A549 (cell line): ENCODE results near the gene OXLD1. TPM values are rescaled to one million over a fixed set of nuclear protein-coding genes. Genes with fewer than 3 reads are reported as not detected.

Experiments
- ATAC-seq, 2 experiments: fragments of 200-7000 bp in 1 of 2; fragments of >200 bp in 1 of 2; cut with Nextera tagmentation in 1 of 2; cut with Tn5 transposase in 1 of 2; 3 replicates each; pipeline versions ENCODE4 v1.8.0 to v1.9.1; 2018 to 2020; ENCODE audit warnings: mild to moderate bottlenecking in 1 of 2, moderate library complexity in 1 of 2
- CTCF ChIA-PET: fragments of 300-600 bp; sonication (Branson Sonifier 250); formaldehyde crosslinking; extraction: SDS; loops from one replicate; lab custom pipeline; 2021; ENCODE audit warnings: antibody characterized with exemption, inconsistent platforms; lab: Yijun Ruan, JAX
- POLR2A ChIA-PET: fragments of 350-600 bp; formaldehyde crosslinking; extraction: SDS; loops from one replicate; lab custom pipeline; 2021; ENCODE audit warnings: antibody characterized with exemption, inconsistent platforms; lab: Yijun Ruan, JAX
- DNase-seq, 2 experiments: peaks; one replicate each; pipeline versions ENCODE4 v3.0.0 to v3.0.0-alpha.2; 2011 to 2016; ENCODE audit warnings: low read depth in 1 of 2, low spot score in 1 of 2
- FAIRE-seq: peaks from 2 replicates; lab custom pipeline; 2011; peaks lifted over from hg19 to GRCh38; lab: Jason Lieb, UNC
- H3K27ac ChIP-seq, 2 experiments: fragments of >200 bp; sonication (Bioruptor Twin); formaldehyde crosslinking; 3 replicates each; pipeline ENCODE4 v1.5.1; 2016 to 2017
- H3K4me1 ChIP-seq: fragments of >200 bp; sonication (Bioruptor Twin); formaldehyde crosslinking; 3 replicates; pipeline ENCODE4 v1.6.1; 2016
- H3K4me2 ChIP-seq: fragments of >200 bp; sonication (Bioruptor Twin); formaldehyde crosslinking; 3 replicates; pipeline ENCODE4 v1.6.1; 2016
- H3K4me3 ChIP-seq: fragments of >200 bp; sonication (Bioruptor Twin); formaldehyde crosslinking; 3 replicates; pipeline ENCODE4 v1.5.1; 2016
- H3K9me3 ChIP-seq: fragments of >200 bp; sonication (Bioruptor Twin); formaldehyde crosslinking; 3 replicates; pipeline ENCODE4 v1.6.1; 2016
- CBX2 ChIP-seq: fragments of 200-600 bp; sonication (generic); IDR thresholded peaks from 2 replicates; pipeline ENCODE4 v1.6.1; 2016; ENCODE audit warnings: low read depth, mild to moderate bottlenecking, borderline replicate concordance
- CEBPB ChIP-seq, 2 experiments: fragments of >200 bp in 1 of 2; sonication (Bioruptor Twin) in 1 of 2; formaldehyde crosslinking in 1 of 2; IDR thresholded peaks; 2 replicates each; pipeline ENCODE4 v1.6.1; 2012 to 2016
- CHD4 ChIP-seq: fragments of 200-600 bp; sonication (generic); IDR thresholded peaks from 2 replicates; pipeline ENCODE4 v1.6.1; 2016; ENCODE audit warnings: antibody characterized with exemption, mild to moderate bottlenecking, borderline replicate concordance
- E2F6 ChIP-seq: IDR thresholded peaks from 2 replicates; pipeline ENCODE4 v1.6.1; 2012; ENCODE audit warnings: low read depth, borderline replicate concordance
- EHF ChIP-seq: fragments of 250-450 bp; sonication (Bioruptor Pico); IDR thresholded peaks from 2 replicates; pipeline ENCODE4 v1.5.0; 2020; ENCODE audit warnings: mild to moderate bottlenecking
- ELK1 ChIP-seq: fragments of 150-350 bp; IDR thresholded peaks from 2 replicates; pipeline ENCODE4 v1.6.1; 2014; ENCODE audit warnings: low read depth, mild to moderate bottlenecking, low read length
- ESRRA ChIP-seq: fragments of 150-350 bp; IDR thresholded peaks from 2 replicates; pipeline ENCODE4 v1.6.1; 2014; ENCODE audit warnings: mild to moderate bottlenecking, low read length, borderline replicate concordance
- FOSL2 ChIP-seq, 2 experiments: fragments of 450-650 bp in 1 of 2; fragments of >200 bp in 1 of 2; sonication (Bioruptor Twin) in 1 of 2; formaldehyde crosslinking; IDR thresholded peaks; 2 replicates each; pipeline versions ENCODE4 v1.5.0 to v1.6.1; 2016 to 2020; ENCODE audit warnings: mild to moderate bottlenecking in 1 of 2, moderate library complexity in 1 of 2
- FOXS1 ChIP-seq: fragments of 250-450 bp; sonication (Bioruptor Pico); IDR thresholded peaks from 2 replicates; pipeline ENCODE4 v1.5.0; 2020; ENCODE audit warnings: mild to moderate bottlenecking, moderate library complexity
- GATA3 ChIP-seq: IDR thresholded peaks from 2 replicates; pipeline ENCODE4 v1.6.1; 2012; ENCODE audit warnings: borderline replicate concordance
- HOXB5 ChIP-seq: fragments of 250-450 bp; sonication (Bioruptor Pico); IDR thresholded peaks from 2 replicates; pipeline ENCODE4 v1.5.0; 2020; ENCODE audit warnings: mild to moderate bottlenecking, moderate library complexity
- JUN ChIP-seq, 2 experiments: fragments of >200 bp; sonication (Bioruptor Twin); formaldehyde crosslinking; IDR thresholded peaks; 2 replicates in 1 of 2; 3 replicates in 1 of 2; pipeline ENCODE4 v1.6.1; 2016 to 2017
- KDM1A ChIP-seq: fragments of 200-600 bp; sonication (generic); IDR thresholded peaks from 2 replicates; pipeline ENCODE4 v1.6.1; 2016; ENCODE audit warnings: low read depth, mild to moderate bottlenecking
- KDM5A ChIP-seq: fragments of 200-600 bp; sonication (generic); IDR thresholded peaks from 2 replicates; pipeline ENCODE4 v1.6.1; 2016; ENCODE audit warnings: antibody characterized with exemption, mild to moderate bottlenecking
- MAFK ChIP-seq: fragments of 450-650 bp; IDR thresholded peaks from 2 replicates; pipeline ENCODE4 v1.6.1; 2014; ENCODE audit not compliant: partially characterized antibody
- MAX ChIP-seq: IDR thresholded peaks from 2 replicates; pipeline ENCODE4 v1.6.1; 2012
- MYC ChIP-seq: IDR thresholded peaks from 2 replicates; pipeline ENCODE4 v1.6.1; 2012; ENCODE audit warnings: mild to moderate bottlenecking, inconsistent platforms, low read length, improper control_type of control experiment, borderline replicate concordance
- NFE2L2 ChIP-seq: fragments of 150-350 bp; conservative IDR thresholded peaks from 2 replicates; pipeline ENCODE4 v1.6.1; 2014; ENCODE audit warnings: low read length
- NPAS2 ChIP-seq: fragments of 250-450 bp; sonication (Bioruptor Pico); IDR thresholded peaks from 2 replicates; pipeline ENCODE4 v1.8.0; 2022; ENCODE audit warnings: mild to moderate bottlenecking, moderate library complexity, borderline replicate concordance
- NR3C1 ChIP-seq: fragments of >200 bp; sonication (Bioruptor Twin); formaldehyde crosslinking; IDR thresholded peaks from 3 replicates; pipeline ENCODE4 v1.6.1; 2017
- PHF8 ChIP-seq: fragments of 200-600 bp; sonication (generic); IDR thresholded peaks from 2 replicates; pipeline ENCODE4 v1.6.1; 2016; ENCODE audit warnings: low read depth, mild to moderate bottlenecking, antibody characterized with exemption, moderate library complexity, borderline replicate concordance
- POLR2A ChIP-seq: IDR thresholded peaks from 2 replicates; pipeline ENCODE4 v1.6.1; 2012; ENCODE audit warnings: mild to moderate bottlenecking, low read length
- POLR2AphosphoS2 ChIP-seq: conservative IDR thresholded peaks from 2 replicates; pipeline ENCODE4 v1.6.1; 2012; ENCODE audit warnings: low read length, improper control_type of control experiment, inconsistent platforms
- RAD21 ChIP-seq, 2 experiments: fragments of >200 bp in 1 of 2; sonication (Bioruptor Twin) in 1 of 2; formaldehyde crosslinking in 1 of 2; IDR thresholded peaks in 1 of 2; conservative IDR thresholded peaks in 1 of 2; 2 replicates in 1 of 2; 3 replicates in 1 of 2; pipeline ENCODE4 v1.6.1; 2012 to 2018; ENCODE audit warnings: inconsistent platforms in 1 of 2
- RARB ChIP-seq: fragments of 250-450 bp; sonication (Bioruptor Pico); IDR thresholded peaks from 2 replicates; pipeline ENCODE4 v1.8.0; 2021; ENCODE audit warnings: mild to moderate bottlenecking, moderate library complexity
- RNF2 ChIP-seq: fragments of 200-600 bp; sonication (generic); IDR thresholded peaks from 2 replicates; pipeline ENCODE4 v1.6.1; 2016; ENCODE audit warnings: low read depth, mild to moderate bottlenecking, antibody characterized with exemption, moderate library complexity, borderline replicate concordance
- SREBF2 ChIP-seq: fragments of 450-650 bp; IDR thresholded peaks from 2 replicates; pipeline ENCODE4 v1.6.1; 2014; ENCODE audit warnings: mild to moderate bottlenecking, moderate library complexity
- TFCP2L1 ChIP-seq: fragments of 250-450 bp; sonication (Bioruptor Pico); IDR thresholded peaks from 2 replicates; pipeline ENCODE4 v1.5.0; 2021; ENCODE audit warnings: mild to moderate bottlenecking
- TP53 ChIP-seq: fragments of 250-450 bp; sonication (Bioruptor Pico); IDR thresholded peaks from 2 replicates; pipeline ENCODE4 v1.5.0; 2021; ENCODE audit warnings: mild to moderate bottlenecking, moderate library complexity
- WGBS: methylation state at CpG from one replicate; pipeline ENCODE4 v1.1.6; 2017; ENCODE audit errors: missing lambda C conversion rate; 5-methylcytosine and 5-hydroxymethylcytosine counted together
- polyA plus RNA-seq, 4 experiments: library from polyadenylated mRNA; depleted of rRNA in 3 of 4; stranded (reverse); fragments of >200 nt; fragmentation: RNase III in 1 of 4; extraction: RNeasy Plus Mini Kit Qiagen cat#74134 plus additional on column Dnase treatment in 1 of 4; gene quantifications; 2 replicates in 3 of 4; 3 replicates in 1 of 4; pipeline ENCODE4 v1.2.3, GENCODE V29; 2011 to 2017
- TF ChIP-seq, protein P1 (sequence below): fragments of 450-650 bp; IDR thresholded peaks from 2 replicates; pipeline ENCODE4 v1.6.1; 2014; ENCODE audit warnings: antibody characterized with exemption
- TF ChIP-seq, protein P2 (sequence below): IDR thresholded peaks from 2 replicates; pipeline ENCODE4 v1.6.1; 2012

Gene OXLD1
- polyA plus RNA-seq, 2 of the 4 experiments (the other 2 are of a cell fraction): 38.7 to 47.1 TPM

DNA sequence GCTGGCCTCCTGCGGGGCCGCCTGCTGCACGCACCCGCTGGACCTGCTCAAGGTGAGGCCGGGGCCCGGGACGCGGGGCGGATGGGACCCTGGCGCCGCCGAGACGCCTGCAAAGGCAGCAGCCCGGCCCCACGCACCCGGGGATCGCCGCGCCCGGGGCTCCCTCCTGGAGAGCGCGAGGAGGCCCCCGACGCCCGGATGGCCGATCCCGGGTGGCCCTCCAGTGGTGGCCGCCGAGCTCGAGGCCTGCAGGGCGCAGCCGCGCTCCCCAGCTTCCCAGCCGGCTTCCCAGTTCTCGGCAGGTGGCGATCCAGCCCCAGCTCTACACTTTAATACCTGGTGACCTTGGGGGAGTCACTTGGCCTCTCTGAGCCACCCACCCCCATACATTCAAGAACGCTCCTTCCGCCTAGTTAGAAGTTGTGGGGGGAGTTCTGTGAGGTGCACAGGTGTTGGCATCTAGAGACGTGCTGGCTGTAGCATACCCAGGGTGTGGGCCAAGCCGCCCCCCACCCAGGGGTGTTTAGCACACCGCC, 46.1 kb upstream of the OXLD1 start (continued):
- TF ChIP-seq RARB (CRISPR knock-in tag) (no peak), PHF8 (0 out of 2 replicates have a peak, but pooled peaks have one; percentile 32), RNF2 (no peak), RAD21 (conservative IDR thresholded peaks at IDR 0.05 in 1 of 2, IDR thresholded peaks at IDR 0.05 in 1 of 2) (peak; percentile 32 to 44; a peak in 3 of 5 replicates), CEBPB (IDR thresholded peaks at IDR 0.05) (no peak), NR3C1 (no peak), TFCP2L1 (CRISPR knock-in tag) (0 out of 2 replicates have a peak, but pooled peaks have one; percentile 31), HOXB5 (CRISPR knock-in tag) (peak; percentile 21; the same call in 1 of the 2 replicates), ELK1 (no peak), POLR2AphosphoS2 (peak; percentile 72; the same call in 1 of the 2 replicates), MAX (0 out of 2 replicates have a peak, but pooled peaks have one; percentile 15), FOXS1 (CRISPR knock-in tag) (no peak), KDM1A (no peak), KDM5A (0 out of 2 replicates have a peak, but pooled peaks have one; percentile 22), ESRRA (no peak), MAFK (no peak), CBX2 (no peak), SREBF2 (no peak), EHF (CRISPR knock-in tag) (no peak)
- TF ChIP-seq, protein P1, sequence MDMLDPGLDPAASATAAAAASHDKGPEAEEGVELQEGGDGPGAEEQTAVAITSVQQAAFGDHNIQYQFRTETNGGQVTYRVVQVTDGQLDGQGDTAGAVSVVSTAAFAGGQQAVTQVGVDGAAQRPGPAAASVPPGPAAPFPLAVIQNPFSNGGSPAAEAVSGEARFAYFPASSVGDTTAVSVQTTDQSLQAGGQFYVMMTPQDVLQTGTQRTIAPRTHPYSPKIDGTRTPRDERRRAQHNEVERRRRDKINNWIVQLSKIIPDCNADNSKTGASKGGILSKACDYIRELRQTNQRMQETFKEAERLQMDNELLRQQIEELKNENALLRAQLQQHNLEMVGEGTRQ: no peak

- Histone ChIP-seq H3K4me2 (peak within 1 kb of the TSS; percentile 86), H3K9me3 (no peaks in the 10 kb centered on the region), H3K27ac (peak within 1 kb of the TSS; percentile 95), H3K4me3 (peak within 1 kb of the TSS; percentile 70), H3K4me1 (peaks cover 20% of the 10 kb centered on the region)
- ChIA-PET POLR2A (interaction anchor here (0.6 to 3.9 kb wide), 8 partner anchors 9 to 155 kb away, joined by 3 to 41 read pairs (median 6); partner anchors contain the start of genes ARL16, HGS, MCRIP1 and MRPL12), CTCF (interaction anchor here (1.0 to 4.6 kb wide), 7 partner anchors 10 to 41 kb away, joined by 3 to 24 read pairs (median 4); no protein-coding TSS in a partner anchor)
- ATAC-seq (peak; percentile 60 to 65), DNase-seq (peak; percentile 87 to 89), FAIRE-seq (no peak)
- 0% methylated on average over 35 of the region's 89 CpGs for WGBS
- TF ChIP-seq CEBPB (IDR thresholded peaks at IDR 0.05) (no peak), RNF2 (peak; percentile 93; the same call in 1 of the 2 replicates), E2F6 (peak; percentile 97; the same call in 1 of the 2 replicates), SREBF2 (no peak), JUN (IDR thresholded peaks at IDR 0.05) (peak; percentile 66 to 94; a peak in 4 of 5 replicates), NFE2L2 (no peak), TP53 (CRISPR knock-in tag) (peak; percentile 92), EHF (CRISPR knock-in tag) (peak; percentile 80; the same call in 1 of the 2 replicates), POLR2A (peak; percentile 36; the same call in 1 of the 2 replicates), FOSL2 (IDR thresholded peaks at IDR 0.05) (peak; percentile 43; the same call in 1 of the 2 replicates), FOSL2 (CRISPR knock-in tag; IDR thresholded peaks at IDR 0.05) (peak; percentile 94), POLR2AphosphoS2 (no peak), RAD21 (conservative IDR thresholded peaks at IDR 0.05 in 1 of 2, IDR thresholded peaks at IDR 0.05 in 1 of 2) (no peak), KDM1A (no peak), HOXB5 (CRISPR knock-in tag) (peak; percentile 88), PHF8 (no peak; the same call in 1 of the 2 replicates), GATA3 (peak; percentile 39; the same call in 1 of the 2 replicates), MYC (peak; percentile 95), CHD4 (no peak), NPAS2 (CRISPR knock-in tag) (peak; percentile 59; the same call in 1 of the 2 replicates), MAX (peak; percentile 99), TFCP2L1 (CRISPR knock-in tag) (peak; percentile 96)
- TF ChIP-seq, protein P2, sequence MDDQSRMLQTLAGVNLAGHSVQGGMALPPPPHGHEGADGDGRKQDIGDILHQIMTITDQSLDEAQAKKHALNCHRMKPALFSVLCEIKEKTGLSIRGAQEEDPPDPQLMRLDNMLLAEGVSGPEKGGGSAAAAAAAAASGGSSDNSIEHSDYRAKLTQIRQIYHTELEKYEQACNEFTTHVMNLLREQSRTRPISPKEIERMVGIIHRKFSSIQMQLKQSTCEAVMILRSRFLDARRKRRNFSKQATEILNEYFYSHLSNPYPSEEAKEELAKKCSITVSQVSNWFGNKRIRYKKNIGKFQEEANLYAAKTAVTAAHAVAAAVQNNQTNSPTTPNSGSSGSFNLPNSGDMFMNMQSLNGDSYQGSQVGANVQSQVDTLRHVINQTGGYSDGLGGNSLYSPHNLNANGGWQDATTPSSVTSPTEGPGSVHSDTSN: peak; percentile 70
Observed at GRCh38 chr17:81711814-81712467, 45.5 kb upstream of the OXLD1 start, which contains the start of gene SLC25A10. SLC25A10 (plus strand) TSS chr17:81712284; CDS start chr17:81712427, 143 bp downstream.
